Hepatocyte (in vitro differentiated cells): ENCODE measurements around the gene SPZ1. TPM values are rescaled to one million over a fixed set of nuclear protein-coding genes. Genes with fewer than 3 reads are reported as not detected.

Experiments
- DNase-seq: peaks from one replicate; pipeline ENCODE4 v3.0.0-alpha.2; 2016; ENCODE audit warnings: low spot score
- H2AFZ ChIP-seq: fragments of 200-600 bp; sonication (generic); 2 replicates; pipeline ENCODE4 v1.6.0; 2016; ENCODE audit warnings: antibody characterized with exemption, mild to moderate bottlenecking
- H3K27ac ChIP-seq: fragments of 200-600 bp; sonication (generic); 2 replicates; pipeline ENCODE4 v1.5.1; 2016; ENCODE audit warnings: mild to moderate bottlenecking
- H3K27me3 ChIP-seq: fragments of 200-600 bp; sonication (generic); 2 replicates; pipeline ENCODE4 v1.6.1; 2016
- H3K36me3 ChIP-seq: fragments of 200-600 bp; sonication (generic); replicated peaks from 2 replicates; pipeline ENCODE4 v1.5.1; 2016; ENCODE audit warnings: low read depth; ENCODE audit not compliant: insufficient read depth
- H3K4me1 ChIP-seq: fragments of 200-600 bp; sonication (generic); 2 replicates; pipeline ENCODE4 v1.5.1; 2016; ENCODE audit warnings: mild to moderate bottlenecking, moderate library complexity; ENCODE audit not compliant: insufficient read depth
- H3K4me2 ChIP-seq: fragments of 200-600 bp; sonication (generic); 2 replicates; pipeline ENCODE4 v1.6.0; 2016
- H3K4me3 ChIP-seq: fragments of 200-600 bp; sonication (generic); 2 replicates; pipeline ENCODE4 v1.5.1; 2016; ENCODE audit warnings: mild to moderate bottlenecking
- H3K79me2 ChIP-seq: fragments of 200-600 bp; sonication (generic); 2 replicates; pipeline ENCODE4 v1.6.0; 2017; ENCODE audit warnings: mild to moderate bottlenecking
- H3K9me2 ChIP-seq: fragments of 200-600 bp; sonication (generic); replicated peaks from 2 replicates; pipeline ENCODE4 v1.6.0; 2017; ENCODE audit warnings: mild to moderate bottlenecking; ENCODE audit not compliant: insufficient read depth
- H3K9me3 ChIP-seq: fragments of 200-600 bp; sonication (generic); 2 replicates; pipeline ENCODE4 v1.5.1; 2016; ENCODE audit warnings: low read depth, mild to moderate bottlenecking
- H4K20me1 ChIP-seq: fragments of 200-600 bp; sonication (generic); 2 replicates; pipeline ENCODE4 v1.6.0; 2016; ENCODE audit warnings: mild to moderate bottlenecking; ENCODE audit not compliant: insufficient read depth, poor library complexity, severe bottlenecking
- EZH2 ChIP-seq: fragments of 200-600 bp; sonication (generic); IDR thresholded peaks from 2 replicates; pipeline ENCODE4 v1.6.1; 2016; ENCODE audit warnings: antibody characterized with exemption, mild to moderate bottlenecking, borderline replicate concordance
- EZH2phosphoT487 ChIP-seq: fragments of 200-600 bp; sonication (generic); IDR thresholded peaks from one replicate; pipeline ENCODE4 v1.6.1; 2018; ENCODE audit warnings: antibody characterized with exemption, mild to moderate bottlenecking, low read depth, moderate library complexity; ENCODE audit not compliant: unreplicated experiment, severe bottlenecking
- WGBS: methylation state at CpG from one replicate; pipeline ENCODE4 v1.1.6; 2016; ENCODE audit warnings: low lambda C conversion rate; ENCODE audit errors: missing lambda C conversion rate; 5-methylcytosine and 5-hydroxymethylcytosine counted together
- polyA plus RNA-seq: library from polyadenylated mRNA; unstranded; fragments of >200 nt; fragmentation: Nextera tagmentation; extraction: Ambion mirVana; gene quantifications from 2 replicates; pipeline ENCODE4 v1.2.1, GENCODE V29; 2016
- total RNA-seq: library from RNA; depleted of rRNA; stranded (reverse); fragments of >200 nt; gene quantifications from 2 replicates; pipeline ENCODE4 v1.2.3, GENCODE V29; 2014
- TF ChIP-seq, protein P1 (sequence below): fragments of 200-600 bp; sonication (generic); IDR thresholded peaks from 2 replicates; pipeline ENCODE4 v1.5.1; 2016; ENCODE audit warnings: antibody characterized with exemption, mild to moderate bottlenecking; ENCODE audit not compliant: poor library complexity

The SPZ1 gene
- total and polyA plus RNA-seq, 2 experiments from 2014 or later = not detected

DNA sequence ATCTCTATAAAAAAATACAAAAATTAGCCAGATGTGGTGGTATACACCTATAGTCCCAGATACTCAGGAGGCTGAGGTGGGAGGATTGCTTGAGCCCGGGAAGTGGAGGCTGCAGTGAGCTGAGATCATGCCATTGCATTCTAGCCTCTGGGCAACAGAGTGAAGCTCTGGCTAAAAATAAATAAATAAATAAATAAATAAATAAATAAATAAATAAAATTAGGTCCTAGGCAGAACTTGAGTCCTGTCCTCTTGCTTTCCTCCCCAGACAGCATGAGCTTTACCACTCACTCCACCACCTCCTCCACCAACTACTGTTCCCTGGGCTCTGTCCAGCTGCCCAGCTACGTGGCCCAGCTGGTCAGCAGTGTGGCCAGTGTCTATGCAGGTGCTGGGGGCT is 31.6 kb upstream of the SPZ1 start:
- WGBS = 83% methylated on average over 2 of the region's 2 CpGs
- H3K27ac ChIP-seq = no peak overlapping the region
- no peak overlapping the region for H3K4me2 ChIP-seq
- H3K4me3 ChIP-seq = no peak overlapping the region
- H3K4me1 ChIP-seq = no peaks in the 10 kb centered on the region
- no peak for TF ChIP-seq EZH2phosphoT487
- TF ChIP-seq, protein P1, sequence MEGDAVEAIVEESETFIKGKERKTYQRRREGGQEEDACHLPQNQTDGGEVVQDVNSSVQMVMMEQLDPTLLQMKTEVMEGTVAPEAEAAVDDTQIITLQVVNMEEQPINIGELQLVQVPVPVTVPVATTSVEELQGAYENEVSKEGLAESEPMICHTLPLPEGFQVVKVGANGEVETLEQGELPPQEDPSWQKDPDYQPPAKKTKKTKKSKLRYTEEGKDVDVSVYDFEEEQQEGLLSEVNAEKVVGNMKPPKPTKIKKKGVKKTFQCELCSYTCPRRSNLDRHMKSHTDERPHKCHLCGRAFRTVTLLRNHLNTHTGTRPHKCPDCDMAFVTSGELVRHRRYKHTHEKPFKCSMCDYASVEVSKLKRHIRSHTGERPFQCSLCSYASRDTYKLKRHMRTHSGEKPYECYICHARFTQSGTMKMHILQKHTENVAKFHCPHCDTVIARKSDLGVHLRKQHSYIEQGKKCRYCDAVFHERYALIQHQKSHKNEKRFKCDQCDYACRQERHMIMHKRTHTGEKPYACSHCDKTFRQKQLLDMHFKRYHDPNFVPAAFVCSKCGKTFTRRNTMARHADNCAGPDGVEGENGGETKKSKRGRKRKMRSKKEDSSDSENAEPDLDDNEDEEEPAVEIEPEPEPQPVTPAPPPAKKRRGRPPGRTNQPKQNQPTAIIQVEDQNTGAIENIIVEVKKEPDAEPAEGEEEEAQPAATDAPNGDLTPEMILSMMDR = no peak
- no peak for TF ChIP-seq EZH2
- no peaks in the 10 kb centered on the region for H3K27me3 ChIP-seq
- H3K9me2 ChIP-seq = no peaks in the 10 kb centered on the region
- H4K20me1 ChIP-seq = no peaks in the 10 kb centered on the region
- no peaks in the 10 kb centered on the region for H3K9me3 ChIP-seq
- no peaks in the 10 kb centered on the region for H3K36me3 ChIP-seq
- no peak overlapping the region for H2AFZ ChIP-seq
- DNase-seq = no peak
- no peaks in the 10 kb centered on the region for H3K79me2 ChIP-seq

GRCh38 chr5:80289320-80289719 is 30.5 kb upstream of the SPZ1 start:
- no peaks in the 10 kb centered on the region for H3K79me2 ChIP-seq
- no peak overlapping the region for H3K4me3 ChIP-seq
- H3K9me2 ChIP-seq = no peaks in the 10 kb centered on the region
- no peaks in the 10 kb centered on the region for H3K27me3 ChIP-seq
- no peak overlapping the region for H2AFZ ChIP-seq
- whole genome bisulfite sequencing = 89% methylated on average over 2 of the region's 2 CpGs
- TF ChIP-seq EZH2 = no peak
- TF ChIP-seq EZH2phosphoT487 = no peak
- TF ChIP-seq, protein P1 = no peak
- H3K9me3 ChIP-seq = no peaks in the 10 kb centered on the region
- H3K4me2 ChIP-seq = no peak overlapping the region
- no peak overlapping the region for H3K27ac ChIP-seq
- no peaks in the 10 kb centered on the region for H3K4me1 ChIP-seq
- no peak for DNase-seq
- H4K20me1 ChIP-seq = no peaks in the 10 kb centered on the region
- H3K36me3 ChIP-seq = no peaks in the 10 kb centered on the region

DNA sequence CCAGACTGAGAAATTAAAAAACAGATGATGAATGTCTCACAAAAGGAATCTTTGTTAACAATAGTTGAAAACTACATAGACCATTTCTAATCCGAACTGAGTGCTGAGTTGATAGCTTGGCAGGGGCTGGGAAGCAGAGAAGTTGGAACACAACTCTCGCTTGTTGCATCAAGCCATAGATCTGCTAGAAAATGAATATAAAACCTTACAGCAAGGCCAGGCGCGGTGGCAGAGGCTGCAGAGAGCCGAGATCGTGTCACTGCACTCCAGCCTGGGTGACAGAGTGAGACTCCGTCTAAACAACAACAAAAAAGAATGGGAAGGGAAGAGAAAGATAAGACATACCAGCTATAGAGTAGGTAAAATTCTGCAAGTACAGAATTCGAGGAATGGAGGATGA is 28.0 kb upstream of the SPZ1 start:
- H3K4me2 ChIP-seq = no peak overlapping the region
- no peaks in the 10 kb centered on the region for H3K4me1 ChIP-seq
- no peaks in the 10 kb centered on the region for H3K9me3 ChIP-seq
- H3K27ac ChIP-seq = no peak overlapping the region
- DNase-seq = no peak
- no peak overlapping the region for H3K4me3 ChIP-seq
- H4K20me1 ChIP-seq = no peaks in the 10 kb centered on the region
- 93% methylated on average over 8 of the region's 8 CpGs for WGBS
- no peaks in the 10 kb centered on the region for H3K27me3 ChIP-seq
- H3K79me2 ChIP-seq = no peaks in the 10 kb centered on the region
- TF ChIP-seq EZH2phosphoT487 (no peak), EZH2 (no peak)
- TF ChIP-seq, protein P1 = no peak
- no peaks in the 10 kb centered on the region for H3K36me3 ChIP-seq
- no peak overlapping the region for H2AFZ ChIP-seq
- H3K9me2 ChIP-seq = no peaks in the 10 kb centered on the region

DNA sequence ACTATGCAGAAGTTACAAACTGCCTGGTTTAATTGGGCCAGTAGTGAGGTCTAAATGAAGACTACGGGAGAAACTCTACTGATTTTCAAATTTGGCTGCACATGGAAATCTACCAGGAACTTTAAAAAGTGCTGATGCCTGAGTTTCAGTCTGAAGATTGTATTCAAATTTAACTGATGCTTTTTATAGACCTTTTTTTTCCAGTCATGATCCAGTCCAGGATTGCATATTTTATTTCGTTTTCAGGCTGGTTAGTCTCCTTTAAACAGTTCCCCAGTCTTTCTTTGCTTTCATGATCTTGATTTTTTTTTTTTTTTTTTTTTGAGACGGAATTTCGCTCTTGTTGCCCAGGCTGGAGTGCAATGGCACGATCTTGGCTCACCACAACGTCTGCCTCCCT is 23.7 kb upstream of the SPZ1 start:
- Histone ChIP-seq H3K4me2 (no peak overlapping the region), H3K79me2 (no peaks in the 10 kb centered on the region), H3K27ac (no peak overlapping the region), H4K20me1 (no peaks in the 10 kb centered on the region), H3K27me3 (no peaks in the 10 kb centered on the region), H3K36me3 (no peaks in the 10 kb centered on the region), H3K4me1 (no peaks in the 10 kb centered on the region), H3K9me3 (no peaks in the 10 kb centered on the region), H2AFZ (no peak overlapping the region), H3K9me2 (no peaks in the 10 kb centered on the region), H3K4me3 (no peak overlapping the region)
- DNase-seq = no peak
- TF ChIP-seq, protein P1 = no peak
- TF ChIP-seq EZH2 (no peak), EZH2phosphoT487 (no peak)
- WGBS = 81% methylated on average over 6 of the region's 6 CpGs
